GM18526 (cell line): ENCODE measurements around the gene IL2RA.

Source experiments
- POLR2A ChIP-seq: IDR thresholded peaks from 3 replicates; pipeline ENCODE4 v1.6.1; 2011; ENCODE audit not compliant: insufficient read length; ENCODE audit errors: extremely low read depth

IL2RA gene

DNA sequence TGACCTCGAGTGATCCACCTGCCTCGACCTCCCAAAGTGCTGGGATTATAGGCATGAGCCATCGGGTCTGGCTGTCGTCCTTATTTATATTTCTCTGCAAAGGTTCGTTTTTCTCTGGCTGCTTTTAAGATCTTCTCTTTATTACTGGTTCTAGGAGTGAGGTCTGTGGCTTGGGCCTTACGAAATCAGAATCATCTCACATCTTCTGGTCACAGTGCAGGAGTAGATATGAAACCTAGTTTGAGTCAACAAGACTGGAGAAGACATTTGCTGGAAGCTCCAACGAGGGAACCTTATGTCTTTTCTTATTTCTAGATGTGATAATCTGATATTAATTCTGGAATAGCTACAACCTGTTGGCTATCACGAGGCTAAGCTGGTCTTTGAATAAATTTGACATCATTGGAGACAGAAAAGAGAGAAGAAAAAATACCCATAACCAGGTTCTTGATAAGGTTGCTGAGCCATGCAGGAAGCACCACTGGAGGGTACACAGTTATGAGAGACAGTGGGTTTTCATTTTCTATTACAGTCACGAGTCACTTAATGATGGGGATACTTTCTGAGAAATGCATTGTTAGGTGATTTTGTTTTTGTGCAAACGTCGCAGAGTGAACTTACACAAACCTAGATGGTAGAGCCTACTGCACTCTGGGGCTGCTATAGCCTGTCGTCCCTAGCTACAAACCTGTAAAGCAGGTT lies 59.2 kb downstream of the IL2RA start:
- no peak for TF ChIP-seq POLR2A

DNA sequence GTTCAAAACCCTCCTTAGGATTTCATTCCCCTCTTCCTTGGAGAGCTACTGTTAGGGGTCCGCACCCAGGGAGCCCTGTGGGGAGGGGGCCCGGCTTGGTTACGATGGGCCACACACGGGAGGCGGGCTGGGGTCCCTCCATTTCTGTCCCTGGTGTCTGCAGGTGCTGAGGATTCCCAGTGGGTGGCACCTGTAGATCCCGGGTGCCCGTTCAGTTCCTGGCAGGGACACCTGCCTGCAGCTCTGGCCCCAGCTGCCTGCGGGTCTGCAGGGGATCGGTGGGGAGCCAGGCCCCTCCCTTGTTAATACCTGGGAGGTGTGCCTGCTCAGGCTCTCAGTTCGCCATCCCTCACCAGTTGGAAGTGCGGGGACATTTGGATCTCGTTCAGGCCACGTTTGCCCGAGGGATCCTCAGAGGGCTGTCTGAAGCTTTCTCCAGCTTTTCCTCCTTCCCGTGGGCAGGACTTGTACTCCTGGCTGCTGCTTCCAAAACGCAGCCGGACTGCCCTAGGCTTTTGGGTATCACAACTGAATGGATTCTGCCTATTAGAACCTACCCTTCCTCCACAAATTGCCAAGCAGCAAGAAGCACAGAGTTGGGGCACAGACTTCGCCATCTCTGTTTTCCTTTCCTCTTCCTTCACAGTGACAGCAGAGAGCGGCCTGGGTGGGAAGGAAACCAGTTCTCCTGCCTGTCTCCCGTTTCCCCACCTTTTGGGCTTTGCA lies 62.6 kb downstream of the IL2RA start:
- no peak for TF ChIP-seq POLR2A

DNA sequence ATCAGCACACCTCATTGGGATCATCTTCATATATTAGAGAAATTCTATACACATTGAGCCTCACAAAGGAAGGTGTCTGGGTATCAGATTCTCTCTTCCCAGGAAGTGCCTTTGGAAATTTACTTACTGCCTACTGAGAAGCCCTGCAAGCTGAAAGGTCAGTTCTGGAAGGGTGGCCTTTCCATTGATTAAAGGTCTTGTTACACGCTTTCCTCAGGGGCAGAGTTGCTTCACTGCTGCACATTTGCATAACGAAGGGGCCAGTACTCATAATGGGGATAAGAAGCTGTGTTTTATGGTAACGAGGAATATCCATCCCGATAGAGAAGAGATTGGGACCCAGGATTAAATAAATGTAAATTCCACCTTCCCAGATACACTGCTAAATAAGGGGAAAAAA lies 65.5 kb downstream of the IL2RA start:
- TF ChIP-seq POLR2A: no peak

DNA sequence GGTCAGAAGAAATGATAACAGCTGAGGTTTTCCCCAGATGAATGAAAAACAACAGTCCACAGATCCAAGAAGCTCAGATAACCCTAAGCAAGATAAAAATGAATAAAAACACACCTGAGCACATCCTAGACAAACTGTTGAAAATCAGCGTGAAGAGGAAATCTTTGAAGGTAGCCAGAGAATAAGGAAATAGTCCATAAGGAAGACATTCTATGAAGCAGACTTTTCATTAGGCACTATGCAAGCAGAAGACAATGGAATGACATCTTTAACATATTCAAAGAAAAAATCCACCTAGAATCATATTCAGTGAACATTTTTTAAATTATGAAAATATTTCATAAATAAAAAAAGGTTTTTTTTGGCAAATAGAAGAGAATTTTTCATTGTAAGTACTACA lies 69.8 kb downstream of the IL2RA start:
- TF ChIP-seq POLR2A: no peak

DNA sequence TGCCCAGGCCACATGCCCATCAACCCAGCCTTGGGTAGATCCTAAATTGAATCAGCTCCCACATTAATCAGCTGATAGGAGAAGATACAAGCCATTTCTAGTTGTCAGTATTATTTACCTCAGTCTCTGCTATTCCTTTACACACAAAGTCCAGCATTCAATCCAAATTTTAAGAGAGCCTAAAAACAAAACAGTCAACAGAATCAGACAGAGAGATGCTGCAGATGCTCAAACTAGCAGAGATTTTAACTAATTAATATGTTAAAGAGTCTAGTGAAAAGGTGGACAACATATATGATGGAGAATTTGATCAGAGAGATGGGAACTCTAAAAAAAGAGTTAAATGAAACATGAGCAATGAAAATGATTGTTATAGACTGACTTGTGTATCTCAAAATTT lies 70.5 kb downstream of the IL2RA start:
- TF ChIP-seq POLR2A: no peak

DNA sequence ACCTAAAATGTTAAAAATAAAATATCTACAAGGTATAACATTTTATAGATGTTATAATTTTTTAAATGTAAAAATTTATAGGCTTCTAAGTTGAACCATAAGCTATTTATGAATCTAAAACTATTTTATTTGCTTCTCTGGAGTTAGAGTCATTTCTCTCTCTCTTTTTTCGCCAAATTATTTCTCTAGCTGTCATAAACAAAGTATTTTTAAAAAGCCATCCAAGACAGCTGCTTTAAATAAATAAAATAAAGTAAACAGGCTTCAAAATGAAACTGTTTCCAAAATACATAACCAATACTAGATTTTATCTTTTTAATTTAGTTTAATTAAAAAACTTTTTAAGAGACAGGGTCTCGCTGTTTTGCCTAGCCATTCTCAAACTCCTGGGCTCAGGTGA lies 72.4 kb downstream of the IL2RA start:
- no peak for TF ChIP-seq POLR2A

DNA sequence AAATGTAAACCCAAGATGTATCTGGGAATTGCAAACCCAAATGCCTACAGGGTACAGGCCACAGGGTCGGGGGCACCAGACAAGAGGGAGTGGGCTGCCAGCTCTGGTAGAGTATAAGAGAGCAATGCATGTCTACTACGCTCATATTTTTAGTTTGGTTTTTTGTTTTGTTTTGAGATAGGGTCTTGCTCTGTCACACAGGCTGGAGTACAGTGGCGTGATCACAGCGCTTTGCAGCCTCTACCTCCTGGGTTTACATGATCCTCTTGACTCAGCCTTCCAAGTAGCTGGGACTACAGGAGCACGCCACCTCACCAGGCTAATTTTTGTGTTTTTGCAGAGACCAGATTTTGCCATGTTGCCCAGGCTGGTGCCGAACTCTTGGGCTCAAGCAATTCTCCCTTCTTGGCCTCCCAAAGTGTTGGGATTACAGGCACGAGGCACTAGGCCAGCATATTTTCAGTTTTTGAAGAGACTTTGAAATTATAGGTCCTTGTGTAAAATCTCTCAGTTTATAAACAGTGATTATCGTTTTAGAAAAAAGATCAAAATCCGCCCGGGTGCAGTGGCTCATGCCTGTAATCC lies 73.7 kb downstream of the IL2RA start:
- TF ChIP-seq POLR2A: no peak

DNA sequence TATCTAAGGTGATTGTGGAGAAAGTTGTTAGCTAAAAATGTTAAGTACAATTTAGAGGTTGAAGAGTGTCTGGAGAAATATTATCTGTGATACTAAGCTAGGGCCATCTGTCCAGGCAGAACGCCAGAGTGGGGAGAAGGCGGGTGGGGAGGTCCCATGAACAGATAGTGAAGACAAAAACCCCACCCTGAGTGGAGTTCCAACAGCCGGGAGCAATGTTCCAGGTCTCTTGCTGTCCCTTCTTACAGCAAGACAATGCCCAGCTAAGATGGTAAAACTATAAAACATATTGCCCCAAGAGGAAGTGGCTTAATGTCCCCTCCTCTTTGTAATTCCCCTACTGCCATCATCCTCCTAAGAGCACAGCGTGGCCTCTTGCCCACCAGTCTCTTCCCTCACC lies 74.4 kb downstream of the IL2RA start:
- no peak for TF ChIP-seq POLR2A

DNA sequence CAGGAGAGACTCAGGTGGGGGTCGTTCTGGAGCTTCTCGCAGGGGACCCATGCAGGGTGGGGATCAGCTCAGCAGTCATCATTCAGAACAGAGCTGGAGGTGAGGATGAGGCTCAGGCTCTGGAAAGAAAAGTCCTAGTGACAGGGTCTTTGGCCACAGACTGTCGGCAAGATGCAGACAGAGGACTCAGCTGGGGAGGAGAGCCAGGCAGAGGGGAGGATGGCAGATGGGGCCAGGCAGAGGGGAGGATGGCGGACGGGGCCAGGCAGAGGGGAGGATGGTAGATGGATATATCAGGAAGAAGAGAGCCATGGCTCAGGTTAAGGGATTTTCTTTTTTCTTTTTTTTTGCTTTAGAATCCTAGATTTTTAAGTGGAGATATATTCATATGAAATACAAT lies 77.1 kb downstream of the IL2RA start:
- no peak for TF ChIP-seq POLR2A

DNA sequence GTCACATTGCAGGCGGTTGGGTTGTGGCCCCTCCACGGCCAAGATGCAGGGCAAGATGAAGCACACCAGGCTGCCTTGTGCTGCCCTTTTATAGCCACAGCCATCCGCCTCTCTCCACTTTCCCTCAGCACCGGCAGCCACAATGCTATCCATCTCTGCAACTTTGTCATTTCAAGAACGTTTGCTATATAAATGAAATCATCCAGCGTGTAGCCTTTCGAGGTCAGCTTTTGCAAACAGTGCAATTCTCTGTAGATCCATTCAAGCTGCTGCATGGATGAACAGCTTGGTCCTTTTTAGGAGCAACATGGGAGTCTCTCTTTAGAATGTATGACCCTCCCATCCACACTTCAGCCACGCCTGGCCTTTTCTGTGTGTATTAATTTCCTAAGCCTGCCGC lies 78.4 kb downstream of the IL2RA start:
- no peak for TF ChIP-seq POLR2A

DNA sequence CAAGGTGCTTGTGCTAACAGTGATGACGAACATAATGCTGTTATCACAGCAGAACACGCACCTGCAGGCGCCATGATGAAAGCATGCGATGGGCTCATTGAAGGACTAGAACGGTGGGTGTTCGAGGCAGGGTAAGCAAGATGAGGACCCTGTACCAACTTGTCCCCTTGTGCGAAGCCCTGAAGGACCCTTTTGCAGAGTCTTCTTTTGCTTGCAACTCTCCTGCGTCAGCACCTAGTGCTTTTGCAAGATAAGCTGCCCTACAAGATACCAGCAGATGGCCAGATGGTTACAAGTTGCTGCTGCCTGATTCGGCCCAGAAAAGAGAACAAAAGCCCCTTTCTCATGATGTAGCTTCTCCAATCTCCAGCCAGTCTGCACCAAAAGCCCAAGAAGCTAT lies 80.6 kb downstream of the IL2RA start:
- TF ChIP-seq POLR2A: no peak

DNA sequence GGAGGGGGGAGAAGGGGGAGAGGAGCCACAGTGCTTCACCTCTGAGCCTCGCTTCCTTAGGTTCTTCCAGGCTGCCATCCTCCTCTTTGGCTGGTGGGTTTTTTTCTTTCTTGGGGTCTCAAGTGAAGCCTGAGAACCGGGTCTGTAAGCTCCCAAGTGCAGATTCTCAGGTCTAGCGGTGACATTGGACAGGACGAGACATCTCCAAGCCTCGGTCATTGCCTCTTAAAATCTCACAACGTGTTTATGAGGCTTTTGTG lies 84.0 kb downstream of the IL2RA start:
- no peak for TF ChIP-seq POLR2A

DNA sequence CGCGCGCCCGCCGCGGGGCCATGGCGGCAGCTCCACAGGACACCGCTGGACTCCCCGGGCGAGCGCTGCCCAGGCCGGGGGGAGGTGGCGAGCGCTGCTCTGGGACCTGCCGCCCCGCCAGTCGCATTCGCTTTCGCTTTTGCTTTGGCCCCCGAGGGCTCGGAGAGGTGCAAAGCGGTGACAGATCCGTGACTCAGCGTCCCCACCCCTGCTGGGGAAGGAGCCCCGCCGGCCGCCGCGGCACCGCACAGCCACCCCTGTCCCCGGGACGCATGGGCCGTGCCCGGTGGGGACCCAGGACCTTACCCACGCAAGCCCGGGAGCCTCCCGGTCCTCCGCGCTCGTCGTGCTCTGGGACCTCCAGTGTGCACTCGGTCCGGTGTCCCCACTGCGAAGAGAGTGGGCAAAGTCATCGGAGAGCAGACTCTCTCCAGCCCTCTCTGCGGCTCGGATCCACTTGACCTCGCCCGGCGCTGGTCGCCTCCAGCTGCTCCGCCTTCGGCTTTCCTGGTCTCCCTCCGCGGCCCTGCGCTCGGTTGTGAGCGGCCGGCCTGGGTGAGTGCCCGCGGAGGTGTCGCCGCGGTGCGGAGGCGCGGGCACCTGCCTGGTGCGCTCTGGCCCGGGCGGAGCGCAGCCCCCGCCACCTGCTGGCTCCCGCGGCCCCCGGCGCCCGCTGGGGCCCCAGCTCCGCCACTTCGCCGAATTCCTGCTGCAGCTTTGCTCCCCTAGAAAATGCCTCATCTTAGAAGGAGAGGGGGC lies 84.5 kb downstream of the IL2RA start, which contains the start of gene IL15RA:
Gene IL15RA (minus strand): TSS at position 73 of the 759 bp plus-strand sequence. CDS start 51 bp downstream, at position 22.
- TF ChIP-seq POLR2A: peak; percentile 37

DNA sequence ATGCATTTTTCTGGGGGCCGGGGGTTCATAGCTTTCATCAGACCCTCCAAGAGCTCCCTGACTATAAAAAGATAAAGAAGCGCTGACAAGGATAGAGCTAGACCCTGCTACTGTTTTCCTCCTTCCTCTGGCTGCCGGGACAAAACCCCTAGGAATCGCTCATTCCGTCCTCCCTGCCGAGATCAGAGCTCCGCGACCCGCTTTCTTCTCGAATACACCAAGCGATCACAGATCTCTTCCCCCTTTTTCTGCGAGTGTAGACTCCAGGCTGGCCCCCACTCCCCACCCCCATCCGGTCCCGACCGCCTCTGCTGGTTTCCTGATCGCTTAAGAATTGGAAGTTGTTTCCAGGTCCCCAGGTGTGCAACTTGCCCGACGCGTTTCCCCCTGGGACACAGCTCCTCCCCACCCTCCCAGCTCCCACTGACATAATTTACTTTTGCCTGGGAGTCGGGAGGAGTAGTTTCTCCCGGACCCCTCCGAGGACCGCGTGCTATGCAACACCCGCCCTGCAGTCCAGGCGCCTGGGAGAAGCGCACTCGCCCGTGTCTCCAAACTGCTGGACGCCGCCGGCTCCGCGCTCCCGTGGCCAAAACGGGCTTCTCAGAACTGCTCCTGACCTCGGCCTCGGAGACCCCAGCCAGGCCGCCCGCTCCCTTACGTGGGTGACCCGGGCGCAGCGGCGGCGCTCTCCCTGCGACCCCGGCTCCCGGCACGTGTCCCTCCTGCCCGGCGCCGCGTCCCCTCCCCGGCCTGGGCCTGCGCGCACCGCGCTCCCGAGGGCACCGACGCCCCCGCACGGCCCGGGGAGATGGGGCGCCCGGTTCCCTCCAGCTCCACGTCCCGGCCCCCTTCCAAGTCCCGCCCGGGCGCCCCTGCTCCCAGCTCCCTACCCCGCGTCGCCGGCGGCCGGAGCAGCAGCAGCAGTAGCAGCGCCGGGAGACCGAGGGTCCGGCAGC lies 85.4 kb downstream of the IL2RA start:
- TF ChIP-seq POLR2A: peak; percentile 11
